ENCODE data around the gene AGAP3.
A peak's percentile ranks its signal among the peaks of the same experiment; 100 is the strongest.

Gene AGAP3

GRCh38 chr7:151168787-151169162, 82.5 kb downstream of the AGAP3 start:
- DNase-seq = no peak

- DNase-seq = peak; percentile 24
Observed at GRCh38 chr7:151172273-151173141, 86.2 kb downstream of the AGAP3 start.

- DNase-seq = no peak
Observed at GRCh38 chr7:151173386-151174245, 87.3 kb downstream of the AGAP3 start.

GRCh38 chr7:151174246-151175046, 88.2 kb downstream of the AGAP3 start:
- no peak for DNase-seq

- no peak for DNase-seq
Observed at GRCh38 chr7:151175047-151175792, 88.9 kb downstream of the AGAP3 start.

GRCh38 chr7:151175793-151176311, 89.6 kb downstream of the AGAP3 start:
- no peak for DNase-seq

- no peak for DNase-seq
Observed at GRCh38 chr7:151176401-151176800, 90.1 kb downstream of the AGAP3 start.

- no peak for DNase-seq
Observed at GRCh38 chr7:151177310-151177709, 91.0 kb downstream of the AGAP3 start.

- DNase-seq = no peak
Observed at GRCh38 chr7:151178236-151178635, 92.0 kb downstream of the AGAP3 start.

- no peak for DNase-seq
Observed at GRCh38 chr7:151178831-151179230, 92.6 kb downstream of the AGAP3 start.

- DNase-seq = peak; percentile 7
Observed at GRCh38 chr7:151179287-151179860, 93.1 kb downstream of the AGAP3 start.

- no peak for DNase-seq
Observed at GRCh38 chr7:151179946-151180345, 93.7 kb downstream of the AGAP3 start.

- no peak for DNase-seq
Observed at GRCh38 chr7:151181011-151181431, 94.7 kb downstream of the AGAP3 start.

GRCh38 chr7:151185762-151186639, 99.7 kb downstream of the AGAP3 start:
- DNase-seq = no peak

- no peak for DNase-seq
Observed at GRCh38 chr7:151186640-151187408, 100.5 kb downstream of the AGAP3 start, which contains the start of gene ASB10. Gene ASB10, minus strand, starts transcription at chr7:151187250. Its CDS starts 120 bp downstream, at chr7:151187130.

- no peak for DNase-seq
Observed at GRCh38 chr7:151187409-151188251, 101.4 kb downstream of the AGAP3 start.

- no peak for DNase-seq
Observed at GRCh38 chr7:151188252-151188542, 101.9 kb downstream of the AGAP3 start.

- DNase-seq = no peak
Observed at GRCh38 chr7:151189038-151189437, 102.8 kb downstream of the AGAP3 start.

GRCh38 chr7:151191544-151191943, 105.3 kb downstream of the AGAP3 start:
- no peak for DNase-seq

All from NCI-H2171 (cell line).